ENCODE measurements around the gene DIO1. TPM values are rescaled to one million over a fixed set of nuclear protein-coding genes. Genes with fewer than 3 reads are reported as not detected.

The DIO1 gene
- polyA plus RNA-seq, 2 donors: 0.04 to 0.31 TPM

GRCh38 chr1:53891678-53892077, 2.3 kb upstream of the DIO1 start:
- Histone ChIP-seq H3K4me3 (ENCODE audit: low read depth in 1 of 2, low read length in 2 of 2) (no peak overlapping the region), H3K27me3 (ENCODE audit: control insufficient read depth in 1 of 2, insufficient read depth in 2 of 2, low read length in 2 of 2) (no peaks in the 10 kb centered on the region), H3K4me1 (ENCODE audit: control insufficient read depth in 2 of 2, insufficient read depth in 2 of 2, low read length in 1 of 2) (peaks cover 0 to 7% of the 10 kb centered on the region in 2 donors), H3K9me3 (ENCODE audit: control insufficient read depth in 2 of 2, insufficient read depth in 1 of 2, low read depth in 1 of 2, low read length in 1 of 2) (no peaks in the 10 kb centered on the region), H3K36me3 (ENCODE audit: control insufficient read depth in 2 of 2, insufficient read depth in 2 of 2, low read length in 1 of 2) (no peaks in the 10 kb centered on the region), H3K27ac (ENCODE audit: low read depth in 2 of 2, low read length in 1 of 2) (no peak overlapping the region)
- 87 to 98% methylated on average over 2 of the region's 2 CpGs for WGBS, 2 donors

DNA sequence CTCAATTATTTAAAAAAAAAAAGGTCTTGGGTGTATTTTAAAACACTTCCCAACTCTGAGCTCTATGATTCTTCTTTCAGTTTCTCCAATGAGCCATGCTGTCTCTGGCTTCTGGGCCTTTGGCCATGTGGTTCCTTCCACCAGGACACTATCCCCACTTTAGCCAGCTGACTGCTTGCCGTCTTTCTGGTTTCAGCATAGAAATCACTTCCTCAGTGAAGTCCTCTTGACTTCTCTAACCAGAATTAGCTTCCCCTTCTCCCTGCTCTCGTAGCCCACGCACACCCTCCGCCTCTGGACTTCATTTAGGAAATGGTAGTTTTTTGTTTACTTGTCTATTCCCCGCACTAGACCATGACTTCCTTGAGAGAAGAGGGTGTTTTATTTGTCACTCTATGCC, 1.1 kb upstream of the DIO1 start:
- no peaks in the 10 kb centered on the region for H3K9me3 ChIP-seq (ENCODE audit: control insufficient read depth in 2 of 2, insufficient read depth in 1 of 2, low read depth in 1 of 2, low read length in 1 of 2)
- peaks cover 0 to 6% of the 10 kb centered on the region in 2 donors for H3K4me1 ChIP-seq (ENCODE audit: control insufficient read depth in 2 of 2, insufficient read depth in 2 of 2, low read length in 1 of 2)
- no peaks in the 10 kb centered on the region for H3K36me3 ChIP-seq (ENCODE audit: control insufficient read depth in 2 of 2, insufficient read depth in 2 of 2, low read length in 1 of 2)
- H3K27me3 ChIP-seq (ENCODE audit: control insufficient read depth in 1 of 2, insufficient read depth in 2 of 2, low read length in 2 of 2): no peaks in the 10 kb centered on the region
- 70 to 81% methylated on average over 5 of the region's 5 CpGs for WGBS, 2 donors
- no peak overlapping the region for H3K27ac ChIP-seq (ENCODE audit: low read depth in 2 of 2, low read length in 1 of 2)
- no peak overlapping the region for H3K4me3 ChIP-seq (ENCODE audit: low read depth in 1 of 2, low read length in 2 of 2)

DNA sequence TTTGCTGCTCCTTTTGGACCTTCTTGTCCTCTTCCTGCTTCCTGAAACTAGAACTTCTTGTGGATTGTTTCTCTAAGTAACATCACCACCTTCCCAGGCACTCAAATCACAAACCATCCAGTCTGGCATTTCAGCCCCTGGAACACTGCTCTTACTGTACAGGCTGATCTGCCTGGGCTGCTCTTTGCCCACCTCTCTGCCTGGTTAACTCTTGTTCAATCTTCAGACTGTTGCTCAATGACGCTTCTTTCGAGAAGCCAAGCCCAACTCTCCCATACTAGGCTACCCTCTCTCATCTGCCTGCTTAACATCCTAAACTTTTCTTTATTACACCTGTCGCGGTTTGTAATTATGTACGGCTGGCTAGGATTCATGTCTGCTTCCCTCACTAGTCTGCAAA, 657 bp downstream of the DIO1 start:
- Histone ChIP-seq H3K4me3 (ENCODE audit: low read depth in 1 of 2, low read length in 2 of 2) (no peak overlapping the region), H3K9me3 (ENCODE audit: control insufficient read depth in 2 of 2, insufficient read depth in 1 of 2, low read depth in 1 of 2, low read length in 1 of 2) (no peaks in the 10 kb centered on the region), H3K27ac (ENCODE audit: low read depth in 2 of 2, low read length in 1 of 2) (no peak overlapping the region), H3K4me1 (ENCODE audit: control insufficient read depth in 2 of 2, insufficient read depth in 2 of 2, low read length in 1 of 2) (peaks cover 0 to 6% of the 10 kb centered on the region in 2 donors), H3K36me3 (ENCODE audit: control insufficient read depth in 2 of 2, insufficient read depth in 2 of 2, low read length in 1 of 2) (no peaks in the 10 kb centered on the region), H3K27me3 (ENCODE audit: control insufficient read depth in 1 of 2, insufficient read depth in 2 of 2, low read length in 2 of 2) (no peaks in the 10 kb centered on the region)
- 91 to 94% methylated on average over 5 of the region's 5 CpGs for WGBS, 2 donors

DNA sequence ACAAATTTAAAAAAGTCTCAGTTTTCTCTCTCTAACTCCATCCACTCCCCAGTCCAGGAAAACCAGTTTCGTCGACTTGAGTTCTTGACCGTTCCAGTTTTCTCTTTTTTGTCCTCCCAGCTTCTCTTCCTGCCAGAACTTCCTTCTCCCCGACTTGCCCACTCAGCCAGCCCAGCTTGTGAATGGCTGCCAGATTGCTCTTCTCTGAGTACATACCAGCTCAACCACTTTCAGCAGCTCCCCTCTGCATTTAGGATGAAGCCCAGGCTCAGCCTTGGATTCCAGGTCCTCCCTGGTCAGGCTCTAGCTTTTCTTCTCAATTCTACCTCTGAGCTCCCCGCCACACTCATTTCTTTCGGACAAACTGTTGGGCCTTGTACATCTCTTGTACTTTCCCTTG, 1.4 kb downstream of the DIO1 start:
- H3K27me3 ChIP-seq (ENCODE audit: control insufficient read depth in 1 of 2, insufficient read depth in 2 of 2, low read length in 2 of 2): no peaks in the 10 kb centered on the region
- H3K4me3 ChIP-seq (ENCODE audit: low read depth in 1 of 2, low read length in 2 of 2): no peak overlapping the region
- no peaks in the 10 kb centered on the region for H3K9me3 ChIP-seq (ENCODE audit: control insufficient read depth in 2 of 2, insufficient read depth in 1 of 2, low read depth in 1 of 2, low read length in 1 of 2)
- H3K4me1 ChIP-seq (ENCODE audit: control insufficient read depth in 2 of 2, insufficient read depth in 2 of 2, low read length in 1 of 2): peaks cover 0 to 4% of the 10 kb centered on the region in 2 donors
- WGBS, 2 donors: 48 to 68% methylated on average over 6 of the region's 6 CpGs
- H3K27ac ChIP-seq (ENCODE audit: low read depth in 2 of 2, low read length in 1 of 2): peak overlapping the region in 1 of 2 donors; percentile 67
- no peaks in the 10 kb centered on the region for H3K36me3 ChIP-seq (ENCODE audit: control insufficient read depth in 2 of 2, insufficient read depth in 2 of 2, low read length in 1 of 2)

DNA sequence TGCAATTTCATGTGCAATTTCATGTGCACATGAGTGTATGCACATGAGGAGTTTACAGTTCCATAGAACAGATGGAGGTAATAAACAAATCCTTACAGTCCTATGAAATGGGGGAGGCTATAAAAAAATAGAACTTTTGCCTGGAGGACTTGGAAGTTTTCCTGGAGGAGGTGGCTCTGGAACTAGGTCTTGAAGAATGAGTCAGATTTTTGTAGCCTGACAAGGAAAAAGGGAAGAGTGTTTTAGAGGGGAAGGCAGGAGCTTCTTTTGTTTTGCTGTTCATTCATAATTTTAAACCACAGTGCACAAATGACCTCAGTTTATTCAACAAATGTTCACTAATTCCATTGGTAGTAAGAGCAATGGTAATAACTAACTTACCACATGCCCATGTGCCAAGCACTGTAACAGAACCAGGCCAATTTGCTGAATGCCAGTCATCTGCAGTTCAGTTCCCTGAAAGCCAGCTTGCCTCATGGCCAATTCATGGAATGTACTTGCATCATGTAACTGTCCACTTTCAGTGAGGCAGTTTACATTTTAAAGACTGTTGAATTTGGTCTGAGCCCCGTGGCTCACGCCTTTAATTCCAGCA, 2.7 kb downstream of the DIO1 start:
- peaks cover 0 to 4% of the 10 kb centered on the region in 2 donors for H3K4me1 ChIP-seq (ENCODE audit: control insufficient read depth in 2 of 2, insufficient read depth in 2 of 2, low read length in 1 of 2)
- peak overlapping the region in 1 of 2 donors; percentile 32 for H3K27ac ChIP-seq (ENCODE audit: low read depth in 2 of 2, low read length in 1 of 2)
- H3K36me3 ChIP-seq (ENCODE audit: control insufficient read depth in 2 of 2, insufficient read depth in 2 of 2, low read length in 1 of 2): no peaks in the 10 kb centered on the region
- WGBS, 2 donors: 43 to 69% methylated on average over 2 of the region's 2 CpGs
- no peaks in the 10 kb centered on the region for H3K9me3 ChIP-seq (ENCODE audit: control insufficient read depth in 2 of 2, insufficient read depth in 1 of 2, low read depth in 1 of 2, low read length in 1 of 2)
- no peak overlapping the region for H3K4me3 ChIP-seq (ENCODE audit: low read depth in 1 of 2, low read length in 2 of 2)
- H3K27me3 ChIP-seq (ENCODE audit: control insufficient read depth in 1 of 2, insufficient read depth in 2 of 2, low read length in 2 of 2): no peaks in the 10 kb centered on the region

GRCh38 chr1:53899206-53899628, 5.2 kb downstream of the DIO1 start:
- Histone ChIP-seq H3K4me1 (ENCODE audit: control insufficient read depth in 2 of 2, insufficient read depth in 2 of 2, low read length in 1 of 2) (peaks cover 0 to 4% of the 10 kb centered on the region in 2 donors), H3K27me3 (ENCODE audit: control insufficient read depth in 1 of 2, insufficient read depth in 2 of 2, low read length in 2 of 2) (no peaks in the 10 kb centered on the region), H3K4me3 (ENCODE audit: low read depth in 1 of 2, low read length in 2 of 2) (no peak overlapping the region), H3K9me3 (ENCODE audit: control insufficient read depth in 2 of 2, insufficient read depth in 1 of 2, low read depth in 1 of 2, low read length in 1 of 2) (no peaks in the 10 kb centered on the region), H3K27ac (ENCODE audit: low read depth in 2 of 2, low read length in 1 of 2) (no peak overlapping the region), H3K36me3 (ENCODE audit: control insufficient read depth in 2 of 2, insufficient read depth in 2 of 2, low read length in 1 of 2) (no peaks in the 10 kb centered on the region)
- WGBS, 2 donors: 8 to 9% methylated on average over 2 of the region's 2 CpGs

GRCh38 chr1:53899708-53900107, 5.7 kb downstream of the DIO1 start:
- H3K4me3 ChIP-seq (ENCODE audit: low read depth in 1 of 2, low read length in 2 of 2): no peak overlapping the region
- peaks cover 0 to 4% of the 10 kb centered on the region in 2 donors for H3K4me1 ChIP-seq (ENCODE audit: control insufficient read depth in 2 of 2, insufficient read depth in 2 of 2, low read length in 1 of 2)
- 85 to 93% methylated on average over 3 of the region's 3 CpGs for WGBS, 2 donors
- no peak overlapping the region for H3K27ac ChIP-seq (ENCODE audit: low read depth in 2 of 2, low read length in 1 of 2)
- H3K36me3 ChIP-seq (ENCODE audit: control insufficient read depth in 2 of 2, insufficient read depth in 2 of 2, low read length in 1 of 2): no peaks in the 10 kb centered on the region
- no peaks in the 10 kb centered on the region for H3K27me3 ChIP-seq (ENCODE audit: control insufficient read depth in 1 of 2, insufficient read depth in 2 of 2, low read length in 2 of 2)
- H3K9me3 ChIP-seq (ENCODE audit: control insufficient read depth in 2 of 2, insufficient read depth in 1 of 2, low read depth in 1 of 2, low read length in 1 of 2): no peaks in the 10 kb centered on the region

DNA sequence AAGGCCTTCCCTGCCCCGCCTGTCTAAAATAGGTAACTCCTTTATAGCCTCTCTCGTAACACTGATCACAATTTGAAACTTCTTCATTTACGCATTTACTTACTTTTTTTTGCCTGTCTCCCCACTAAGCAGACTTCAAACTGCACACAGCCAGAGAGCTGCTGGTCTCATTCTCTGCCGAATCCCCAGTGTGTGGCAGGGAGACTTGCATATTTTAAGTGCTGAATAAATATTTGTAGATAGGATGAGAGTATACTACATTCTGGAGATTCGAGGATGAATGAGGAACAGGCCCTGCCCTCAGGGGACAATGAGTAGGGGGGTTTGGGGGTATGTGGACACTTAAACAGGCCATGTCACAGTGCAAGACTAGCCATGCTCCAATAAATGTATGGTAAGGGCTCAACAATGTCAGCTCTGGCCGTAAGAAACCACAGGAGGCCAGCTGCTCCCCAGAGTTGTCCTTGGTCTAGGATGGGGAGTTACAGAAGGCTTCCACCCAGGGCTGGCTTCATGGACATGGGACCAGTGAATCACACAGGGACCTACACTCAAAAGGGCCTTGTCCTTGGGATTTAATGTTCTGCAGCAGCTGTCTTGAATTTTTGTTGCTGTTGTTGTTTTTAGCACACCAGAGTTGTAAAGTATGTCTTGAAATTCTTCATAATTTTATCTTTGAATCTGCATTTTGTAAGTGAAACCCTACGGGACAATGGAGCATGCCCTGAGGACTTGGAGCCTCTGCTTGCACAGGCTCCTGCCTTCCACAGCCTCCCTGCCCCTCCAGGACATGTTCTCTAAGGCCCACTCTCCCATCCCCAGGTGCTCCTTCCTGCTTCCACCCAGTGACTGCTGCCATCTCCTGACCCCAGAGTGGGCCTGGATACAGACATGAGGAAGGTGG, 8.5 kb downstream of the DIO1 start:
- Histone ChIP-seq H3K4me1 (ENCODE audit: control insufficient read depth in 2 of 2, insufficient read depth in 2 of 2, low read length in 1 of 2) (no peaks in the 10 kb centered on the region), H3K27ac (ENCODE audit: low read depth in 2 of 2, low read length in 1 of 2) (no peak overlapping the region), H3K36me3 (ENCODE audit: control insufficient read depth in 2 of 2, insufficient read depth in 2 of 2, low read length in 1 of 2) (peaks cover 2 to 3% of the 10 kb centered on the region in 2 donors), H3K27me3 (ENCODE audit: control insufficient read depth in 1 of 2, insufficient read depth in 2 of 2, low read length in 2 of 2) (no peaks in the 10 kb centered on the region), H3K9me3 (ENCODE audit: control insufficient read depth in 2 of 2, insufficient read depth in 1 of 2, low read depth in 1 of 2, low read length in 1 of 2) (no peaks in the 10 kb centered on the region), H3K4me3 (ENCODE audit: low read depth in 1 of 2, low read length in 2 of 2) (no peak overlapping the region)
- WGBS, 2 donors: 69 to 75% methylated on average over 7 of the region's 7 CpGs

DNA sequence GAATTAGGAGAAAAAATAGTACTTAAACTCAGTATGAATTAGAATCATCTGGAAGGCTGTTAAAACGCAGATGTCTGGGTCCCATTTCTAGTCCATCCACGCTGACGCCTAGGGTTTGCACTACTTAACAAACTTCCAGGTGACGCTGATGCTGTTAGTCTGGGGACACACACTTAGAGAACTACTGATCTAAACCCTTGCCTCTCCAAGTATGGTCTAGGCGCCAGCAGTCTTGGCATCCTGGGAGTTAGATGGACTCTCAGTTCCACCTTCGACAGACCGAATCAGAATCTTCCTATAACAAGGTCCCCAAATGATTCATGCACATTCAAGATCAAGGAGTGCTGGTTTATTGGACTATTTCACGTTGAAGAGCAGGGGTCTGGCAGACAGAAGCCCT, 11.5 kb downstream of the DIO1 start:
- WGBS, 2 donors: 95 to 96% methylated on average over 8 of the region's 8 CpGs
- Histone ChIP-seq H3K9me3 (ENCODE audit: control insufficient read depth in 2 of 2, insufficient read depth in 1 of 2, low read depth in 1 of 2, low read length in 1 of 2) (no peaks in the 10 kb centered on the region), H3K27ac (ENCODE audit: low read depth in 2 of 2, low read length in 1 of 2) (no peak overlapping the region), H3K4me3 (ENCODE audit: low read depth in 1 of 2, low read length in 2 of 2) (no peak overlapping the region), H3K4me1 (ENCODE audit: control insufficient read depth in 2 of 2, insufficient read depth in 2 of 2, low read length in 1 of 2) (no peaks in the 10 kb centered on the region), H3K27me3 (ENCODE audit: control insufficient read depth in 1 of 2, insufficient read depth in 2 of 2, low read length in 2 of 2) (no peaks in the 10 kb centered on the region), H3K36me3 (ENCODE audit: control insufficient read depth in 2 of 2, insufficient read depth in 2 of 2, low read length in 1 of 2) (peaks cover 2 to 3% of the 10 kb centered on the region in 2 donors)
